IMR-90 (cell line): Measurements from ENCODE around the gene HRAS. TPM values are rescaled to one million over a fixed set of nuclear protein-coding genes. Genes with fewer than 3 reads are reported as not detected.

Experiments used
- ATAC-seq: fragments of 200-7000 bp; cut with Tn5 transposase; 2 replicates; pipeline ENCODE4 v1.9.1; 2020; ENCODE audit warnings: low read depth, mild to moderate bottlenecking, moderate library complexity
- BruUV-seq: library from RNA; stranded (reverse); fragments of 400-500 nt; replicated peaks from 2 replicates; lab custom pipeline; 2021; lab: Mats Ljungman, UMichigan
- CTCF ChIA-PET: fragments of 300-600 bp; formaldehyde crosslinking; extraction: SDS; loops from one replicate; lab custom pipeline; 2021; ENCODE audit warnings: antibody characterized with exemption; lab: Yijun Ruan, JAX
- POLR2A ChIA-PET: fragments of 300-600 bp; sonication (Branson Sonifier 250); formaldehyde crosslinking; loops from one replicate; lab custom pipeline; 2022; ENCODE audit warnings: antibody characterized with exemption; ENCODE audit not compliant: unreplicated experiment; lab: Charles Lee
- DNase-seq: peaks from one replicate; pipeline ENCODE4 v3.0.0; 2013
- H2AFZ ChIP-seq: replicated peaks from 2 replicates; pipeline ENCODE3; 2013; ENCODE audit warnings: low read length, mild to moderate bottlenecking; ENCODE audit not compliant: poor library complexity
- H2AK5ac ChIP-seq: 2 replicates; pipeline ENCODE4 v1.6.1; 2013; ENCODE audit warnings: low read depth, low read length, inconsistent platforms
- H2AK9ac ChIP-seq: replicated peaks from 2 replicates; pipeline ENCODE3; 2013; ENCODE audit warnings: mild to moderate bottlenecking, low read depth, low read length, moderate library complexity; ENCODE audit not compliant: poor library complexity
- H2BK120ac ChIP-seq: 2 replicates; pipeline ENCODE4 v1.6.1; 2013; ENCODE audit warnings: low read depth, low read length, inconsistent platforms
- H2BK15ac ChIP-seq: 3 replicates; pipeline ENCODE4 v1.6.1; 2013; ENCODE audit warnings: low read depth, low read length, inconsistent platforms
- H2BK20ac ChIP-seq: 2 replicates; pipeline ENCODE4 v1.6.1; 2013; ENCODE audit warnings: low read depth, mild to moderate bottlenecking, inconsistent platforms, low read length, moderate library complexity
- H2BK5ac ChIP-seq: 2 replicates; pipeline ENCODE4 v1.6.1; 2013; ENCODE audit warnings: mild to moderate bottlenecking, low read depth, low read length, inconsistent platforms; ENCODE audit not compliant: poor library complexity, severe bottlenecking
- H3K14ac ChIP-seq: replicated peaks from 2 replicates; pipeline ENCODE4 v1.6.1; 2013; ENCODE audit warnings: low read depth, low read length, inconsistent platforms
- H3K18ac ChIP-seq: 2 replicates; pipeline ENCODE4 v1.6.1; 2013; ENCODE audit warnings: low read depth, low read length, control low read depth
- H3K23ac ChIP-seq: 2 replicates; pipeline ENCODE4 v1.6.1; 2013; ENCODE audit warnings: low read depth, low read length, inconsistent platforms
- H3K27ac ChIP-seq: 2 replicates; pipeline ENCODE4 v1.5.1; 2013; ENCODE audit warnings: mild to moderate bottlenecking, control low read depth, low read length; ENCODE audit not compliant: insufficient read depth
- H3K27me3 ChIP-seq: 2 replicates; pipeline ENCODE4 v1.6.1; 2013; ENCODE audit warnings: low read length; ENCODE audit not compliant: control insufficient read depth, insufficient read depth
- H3K36me3 ChIP-seq: 2 replicates; pipeline ENCODE4 v1.6.1; 2013; ENCODE audit warnings: low read length, mixed read lengths; ENCODE audit not compliant: control insufficient read depth, insufficient read depth
- H3K4ac ChIP-seq: 2 replicates; pipeline ENCODE4 v1.6.1; 2013; ENCODE audit warnings: low read depth, low read length, inconsistent platforms
- H3K4me1 ChIP-seq: 2 replicates; pipeline ENCODE4 v1.6.1; 2013; ENCODE audit warnings: low read length, mixed read lengths; ENCODE audit not compliant: control insufficient read depth, insufficient read depth
- H3K4me2 ChIP-seq: 2 replicates; pipeline ENCODE4 v1.6.1; 2013; ENCODE audit warnings: low read depth, mild to moderate bottlenecking, control low read depth, low read length, moderate library complexity
- H3K4me3 ChIP-seq: 2 replicates; pipeline ENCODE4 v1.5.1; 2013; ENCODE audit warnings: low read depth, mild to moderate bottlenecking, control low read depth, low read length, moderate library complexity; ENCODE audit not compliant: insufficient read depth
- H3K56ac ChIP-seq: 2 replicates; pipeline ENCODE4 v1.6.1; 2013; ENCODE audit warnings: low read length, inconsistent platforms; ENCODE audit not compliant: insufficient read depth; ENCODE audit errors: extremely low read depth
- H3K79me1 ChIP-seq, 2 experiments: 2 replicates each; pipeline ENCODE4 v1.6.1; 2013; ENCODE audit warnings: low read length in 2 of 2, inconsistent platforms in 1 of 2, low read depth in 1 of 2
- H3K9ac ChIP-seq: 2 replicates; pipeline ENCODE4 v1.6.1; 2013; ENCODE audit warnings: low read depth, low read length, control low read depth
- H3K9me1 ChIP-seq: 2 replicates; pipeline ENCODE4 v1.6.1; 2013; ENCODE audit warnings: low read length, inconsistent platforms; ENCODE audit not compliant: insufficient read depth
- H3K9me3 ChIP-seq: 2 replicates; pipeline ENCODE4 v1.6.1; 2013; ENCODE audit warnings: low read length; ENCODE audit not compliant: control insufficient read depth, insufficient read depth
- H4K20me1 ChIP-seq: 2 replicates; pipeline ENCODE4 v1.6.1; 2013; ENCODE audit warnings: low read length, inconsistent platforms; ENCODE audit not compliant: insufficient read depth
- H4K5ac ChIP-seq: 2 replicates; pipeline ENCODE4 v1.6.1; 2013; ENCODE audit warnings: mild to moderate bottlenecking, low read depth, low read length, control low read depth
- H4K8ac ChIP-seq, 2 experiments: 2 replicates each; pipeline ENCODE4 v1.6.1; 2013; ENCODE audit warnings: low read depth in 2 of 2, low read length in 2 of 2, control low read depth in 1 of 2, inconsistent platforms in 1 of 2
- H4K91ac ChIP-seq: 2 replicates; pipeline ENCODE4 v1.6.1; 2013; ENCODE audit warnings: low read depth, low read length, inconsistent platforms; ENCODE audit not compliant: insufficient read depth
- BHLHE40 ChIP-seq: fragments of 150-350 bp; IDR thresholded peaks from 2 replicates; pipeline ENCODE4 v1.6.1; 2016; ENCODE audit warnings: mild to moderate bottlenecking, low read depth, low read length
- CEBPB ChIP-seq: IDR thresholded peaks from 2 replicates; pipeline ENCODE4 v1.6.1; 2012; ENCODE audit warnings: low read depth, low read length, improper control_type of control experiment
- CHD1 ChIP-seq: IDR thresholded peaks from 2 replicates; pipeline ENCODE4 v1.6.1; 2012; ENCODE audit warnings: low read depth, low read length, improper control_type of control experiment
- MAFK ChIP-seq: IDR thresholded peaks from 2 replicates; pipeline ENCODE4 v1.6.1; 2012; ENCODE audit warnings: low read depth, low read length, improper control_type of control experiment
- MXI1 ChIP-seq: IDR thresholded peaks from 2 replicates; pipeline ENCODE4 v1.6.1; 2012; ENCODE audit warnings: low read depth, mild to moderate bottlenecking, low read length, moderate library complexity, borderline replicate concordance
- POLR2A ChIP-seq: IDR thresholded peaks from 2 replicates; pipeline ENCODE4 v1.6.1; 2012; ENCODE audit warnings: mild to moderate bottlenecking, low read depth, low read length
- RAD21 ChIP-seq: IDR thresholded peaks from 2 replicates; pipeline ENCODE4 v1.6.1; 2012; ENCODE audit warnings: low read length, improper control_type of control experiment
- RCOR1 ChIP-seq: IDR thresholded peaks from 2 replicates; pipeline ENCODE4 v1.6.1; 2012; ENCODE audit warnings: mild to moderate bottlenecking, low read length, improper control_type of control experiment; ENCODE audit not compliant: insufficient replicate concordance
- RFX5 ChIP-seq: IDR thresholded peaks from 2 replicates; pipeline ENCODE4 v1.8.0; 2012; ENCODE audit warnings: low read depth, mild to moderate bottlenecking, low read length, moderate library complexity
- SMC3 ChIP-seq: fragments of 150-350 bp; IDR thresholded peaks from 2 replicates; pipeline ENCODE4 v1.6.1; 2016; ENCODE audit warnings: low read depth, mild to moderate bottlenecking, antibody characterized with exemption, low read length, moderate library complexity
- WGBS, 2 experiments: methylation state at CpG; one replicate each; pipeline versions ENCODE4 v1.1.5 to v1.1.7; 2013; ENCODE audit warnings: missing lambda C conversion rate in 2 of 2; ENCODE audit not compliant: insufficient read length in 1 of 2; ENCODE audit errors: extremely low coverage in 2 of 2; 5-methylcytosine and 5-hydroxymethylcytosine counted together
- dilution Hi-C: fragments of 300-500 bp; cut with HindIII; formaldehyde crosslinking; loops from one replicate; pipeline ENCODE4 v1.14.3; 2018; ENCODE audit warnings: low sequenced_read_pairs; ENCODE audit not compliant: unreplicated experiment
- in situ Hi-C: fragments of 300-500 bp; cut with MboI; formaldehyde crosslinking; loops from 3 replicates; pipeline ENCODE4 v1.14.3; 2019; ENCODE audit warnings: low sequenced_read_pairs, inconsistent platforms, mixed read lengths
- intact Hi-C: fragments of 100-400 bp; cut with micrococcal nuclease; formaldehyde crosslinking; loops from 2 replicates; pipeline ENCODE4 v1.10.0; 2022
- polyA plus RNA-seq, 3 experiments: library from polyadenylated mRNA; depleted of rRNA; stranded (reverse); fragments of >200 nt; gene quantifications; 2 replicates each; pipeline ENCODE4 v1.2.3, GENCODE V29; 2012; ENCODE audit warnings: low replicate concordance in 1 of 3
- total RNA-seq: library from RNA; depleted of rRNA; stranded (reverse); fragments of >200 nt; gene quantifications from 2 replicates; pipeline ENCODE4 v1.2.3, GENCODE V29; 2012
- TF ChIP-seq, protein P1 (sequence below): fragments of 150-350 bp; IDR thresholded peaks from 2 replicates; pipeline ENCODE4 v1.6.1; 2017; ENCODE audit warnings: mild to moderate bottlenecking, antibody characterized with exemption, low read length, low read depth
- TF ChIP-seq, protein P2 (sequence below): conservative IDR thresholded peaks from 2 replicates; pipeline ENCODE4 v1.5.1; 2012; ENCODE audit warnings: mild to moderate bottlenecking, low read depth, low read length, improper control_type of control experiment

Gene HRAS
- total and polyA plus RNA-seq, 2 of the 4 experiments (the other 2 are of a cell fraction) = 108 to 123 TPM

DNA sequence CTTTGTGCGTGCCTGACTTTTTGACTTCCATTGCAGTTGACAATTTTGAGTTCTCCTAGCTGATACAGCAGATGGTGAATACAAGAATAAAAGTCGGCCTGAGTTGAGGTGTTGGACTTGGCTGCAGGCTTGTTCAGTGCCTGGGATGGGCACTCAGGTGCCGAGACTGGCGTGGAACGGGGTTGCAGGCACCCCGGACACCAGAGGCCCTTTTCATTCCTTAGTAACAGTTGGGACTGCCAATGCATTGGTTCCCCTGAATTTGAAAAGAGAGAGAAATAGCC lies 42.2 kb upstream of the HRAS start:
- H3K23ac ChIP-seq = no peak overlapping the region; the same call in 1 of the 2 replicates
- no peak overlapping the region for H4K5ac ChIP-seq
- WGBS, 2 experiments = 50% methylated on average over 1 of the region's 6 CpGs; no CpG with 5 or more reads in 1 of the 2 experiments
- H3K36me3 ChIP-seq = peaks cover 9% of the 10 kb centered on the region
- no peak overlapping the region for H4K8ac ChIP-seq
- H2AK9ac ChIP-seq = no peak overlapping the region
- TF ChIP-seq BHLHE40 = no peak
- TF ChIP-seq POLR2A = no peak
- TF ChIP-seq RFX5 = no peak
- no peak for TF ChIP-seq RAD21
- no peak for TF ChIP-seq MAFK
- TF ChIP-seq, protein P1, sequence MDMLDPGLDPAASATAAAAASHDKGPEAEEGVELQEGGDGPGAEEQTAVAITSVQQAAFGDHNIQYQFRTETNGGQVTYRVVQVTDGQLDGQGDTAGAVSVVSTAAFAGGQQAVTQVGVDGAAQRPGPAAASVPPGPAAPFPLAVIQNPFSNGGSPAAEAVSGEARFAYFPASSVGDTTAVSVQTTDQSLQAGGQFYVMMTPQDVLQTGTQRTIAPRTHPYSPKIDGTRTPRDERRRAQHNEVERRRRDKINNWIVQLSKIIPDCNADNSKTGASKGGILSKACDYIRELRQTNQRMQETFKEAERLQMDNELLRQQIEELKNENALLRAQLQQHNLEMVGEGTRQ = no peak
- TF ChIP-seq, protein P2, sequence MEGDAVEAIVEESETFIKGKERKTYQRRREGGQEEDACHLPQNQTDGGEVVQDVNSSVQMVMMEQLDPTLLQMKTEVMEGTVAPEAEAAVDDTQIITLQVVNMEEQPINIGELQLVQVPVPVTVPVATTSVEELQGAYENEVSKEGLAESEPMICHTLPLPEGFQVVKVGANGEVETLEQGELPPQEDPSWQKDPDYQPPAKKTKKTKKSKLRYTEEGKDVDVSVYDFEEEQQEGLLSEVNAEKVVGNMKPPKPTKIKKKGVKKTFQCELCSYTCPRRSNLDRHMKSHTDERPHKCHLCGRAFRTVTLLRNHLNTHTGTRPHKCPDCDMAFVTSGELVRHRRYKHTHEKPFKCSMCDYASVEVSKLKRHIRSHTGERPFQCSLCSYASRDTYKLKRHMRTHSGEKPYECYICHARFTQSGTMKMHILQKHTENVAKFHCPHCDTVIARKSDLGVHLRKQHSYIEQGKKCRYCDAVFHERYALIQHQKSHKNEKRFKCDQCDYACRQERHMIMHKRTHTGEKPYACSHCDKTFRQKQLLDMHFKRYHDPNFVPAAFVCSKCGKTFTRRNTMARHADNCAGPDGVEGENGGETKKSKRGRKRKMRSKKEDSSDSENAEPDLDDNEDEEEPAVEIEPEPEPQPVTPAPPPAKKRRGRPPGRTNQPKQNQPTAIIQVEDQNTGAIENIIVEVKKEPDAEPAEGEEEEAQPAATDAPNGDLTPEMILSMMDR = no peak
- no peak for TF ChIP-seq SMC3
- TF ChIP-seq CEBPB = no peak
- TF ChIP-seq MXI1 = no peak
- TF ChIP-seq RCOR1 = no peak
- no peak for TF ChIP-seq CHD1
- H3K4me2 ChIP-seq = peak overlapping the region; percentile 95
- H3K9me1 ChIP-seq = peaks cover 18% of the 10 kb centered on the region
- dilution Hi-C loops = no loop called here
- no peak overlapping the region for H2AK5ac ChIP-seq
- H2BK15ac ChIP-seq = no peak overlapping the region
- BruUV-seq = no TSS peak
- no peaks in the 10 kb centered on the region; the same call in 1 of the 2 replicates for H3K27me3 ChIP-seq
- H2BK5ac ChIP-seq = no peak overlapping the region
- no peak for ATAC-seq
- in situ Hi-C loops = no loop called here
- intact Hi-C loops = no loop called here
- peaks cover 2 to 40% of the 10 kb centered on the region in 2 experiments; a peak in 3 of 4 replicates for H3K79me1 ChIP-seq
- no peak overlapping the region for H3K18ac ChIP-seq
- H3K9me3 ChIP-seq = no peaks in the 10 kb centered on the region
- H3K9ac ChIP-seq = peak overlapping the region; percentile 97
- 0 out of 2 replicates have a peak overlapping the region, but pooled peaks have one; percentile 0 for H3K14ac ChIP-seq
- H2AFZ ChIP-seq = no peak overlapping the region
- peaks cover 16% of the 10 kb centered on the region for H3K4me1 ChIP-seq
- H2BK20ac ChIP-seq = no peak overlapping the region
- H4K20me1 ChIP-seq = peaks cover 60% of the 10 kb centered on the region
- CTCF ChIA-PET = no interaction called here
- POLR2A ChIA-PET = no interaction called here
- H3K27ac ChIP-seq = peak overlapping the region; percentile 87
- no peak overlapping the region for H3K56ac ChIP-seq
- no peak overlapping the region for H3K4ac ChIP-seq
- no peak overlapping the region for H4K91ac ChIP-seq
- no peak for DNase-seq
- peak overlapping the region; percentile 61 for H3K4me3 ChIP-seq
- no peak overlapping the region for H2BK120ac ChIP-seq
